ENCODE data around the gene UBA52.

Gene UBA52

GRCh38 chr19:18608805-18609716 is 37.4 kb downstream of the UBA52 start:
- no peak for DNase-seq

GRCh38 chr19:18609717-18610051 is 38.0 kb downstream of the UBA52 start:
- DNase-seq: no peak

GRCh38 chr19:18610245-18610555 is 38.5 kb downstream of the UBA52 start:
- DNase-seq: no peak

GRCh38 chr19:18610556-18611326 is 39.1 kb downstream of the UBA52 start:
- no peak for DNase-seq

GRCh38 chr19:18611327-18612050 is 39.8 kb downstream of the UBA52 start:
- no peak for DNase-seq

GRCh38 chr19:18612051-18612771 is 40.6 kb downstream of the UBA52 start:
- DNase-seq: no peak

- no peak for DNase-seq
Measured at GRCh38 chr19:18612772-18613588, 41.3 kb downstream of the UBA52 start, which contains the start of gene TMEM59L. TMEM59L (plus strand) TSS chr19:18612870; CDS start chr19:18612959, 89 bp downstream.

GRCh38 chr19:18613589-18614234 is 42.1 kb downstream of the UBA52 start:
- DNase-seq: no peak

GRCh38 chr19:18616023-18616422 is 44.4 kb downstream of the UBA52 start:
- no peak for DNase-seq

GRCh38 chr19:18617562-18617961 is 45.9 kb downstream of the UBA52 start:
- no peak for DNase-seq

- DNase-seq: no peak
Measured at GRCh38 chr19:18618236-18618635, 46.6 kb downstream of the UBA52 start.

- DNase-seq: no peak
Measured at GRCh38 chr19:18620311-18620710, 48.7 kb downstream of the UBA52 start.

- no peak for DNase-seq
Measured at GRCh38 chr19:18620902-18621301, 49.2 kb downstream of the UBA52 start.

- no peak for DNase-seq
Measured at GRCh38 chr19:18626906-18627305, 55.2 kb downstream of the UBA52 start.

Data from HCEC 1CT (cell line).